HUES48 (cell line): ENCODE data around the gene PCBP4.

ENCODE experiments used
- H3K27ac ChIP-seq: one replicate; pipeline ENCODE4 v1.7.0; 2013; ENCODE audit warnings: low read depth, low read length, inconsistent platforms
- H3K27me3 ChIP-seq: 2 replicates; pipeline ENCODE4 v1.6.1; 2013; ENCODE audit warnings: mild to moderate bottlenecking, low read length; ENCODE audit not compliant: control insufficient read depth, insufficient read depth
- H3K36me3 ChIP-seq: 2 replicates; pipeline ENCODE4 v1.6.1; 2013; ENCODE audit warnings: low read length; ENCODE audit not compliant: control insufficient read depth, insufficient read depth
- H3K4me1 ChIP-seq: 2 replicates; pipeline ENCODE4 v1.6.1; 2013; ENCODE audit warnings: mild to moderate bottlenecking, low read length; ENCODE audit not compliant: control insufficient read depth, insufficient read depth
- H3K4me3 ChIP-seq: 2 replicates; pipeline ENCODE4 v1.5.1; 2013; ENCODE audit warnings: mild to moderate bottlenecking, low read depth, low read length
- H3K9ac ChIP-seq: 2 replicates; pipeline ENCODE4 v1.6.1; 2013; ENCODE audit warnings: mild to moderate bottlenecking, low read depth, low read length, moderate library complexity
- H3K9me3 ChIP-seq: 2 replicates; pipeline ENCODE4 v1.6.1; 2013; ENCODE audit warnings: low read length; ENCODE audit not compliant: control insufficient read depth, insufficient read depth

PCBP4 gene

GRCh38 chr3:51970606-51971300, 3.5 kb upstream of the PCBP4 start:
- Histone ChIP-seq H3K4me1 (peaks cover 36% of the 10 kb centered on the region), H3K9me3 (no peaks in the 10 kb centered on the region), H3K27ac (no peak overlapping the region), H3K27me3 (peaks cover 19% of the 10 kb centered on the region), H3K9ac (no peak overlapping the region), H3K36me3 (no peaks in the 10 kb centered on the region), H3K4me3 (no peak overlapping the region)

- Histone ChIP-seq H3K4me3 (no peak overlapping the region), H3K27me3 (peaks cover 20% of the 10 kb centered on the region), H3K4me1 (peaks cover 30% of the 10 kb centered on the region), H3K27ac (no peak overlapping the region), H3K9ac (no peak overlapping the region), H3K36me3 (no peaks in the 10 kb centered on the region), H3K9me3 (no peaks in the 10 kb centered on the region)
Measured at GRCh38 chr3:51969841-51970240, 2.6 kb upstream of the PCBP4 start.

- Histone ChIP-seq H3K4me1 (peaks cover 28% of the 10 kb centered on the region), H3K9ac (0 out of 2 replicates have a peak overlapping the region, but pooled peaks have one; percentile 29), H3K36me3 (no peaks in the 10 kb centered on the region), H3K9me3 (no peaks in the 10 kb centered on the region), H3K27ac (peak overlapping the region; percentile 86), H3K4me3 (peak overlapping the region; percentile 68), H3K27me3 (peaks cover 13% of the 10 kb centered on the region)
Measured at GRCh38 chr3:51968883-51969678, 1.8 kb upstream of the PCBP4 start.

GRCh38 chr3:51968170-51968775, 1.0 kb upstream of the PCBP4 start:
- Histone ChIP-seq H3K4me3 (peak overlapping the region; percentile 68), H3K27me3 (peaks cover 12% of the 10 kb centered on the region), H3K27ac (peak overlapping the region; percentile 86), H3K9me3 (no peaks in the 10 kb centered on the region), H3K4me1 (peaks cover 31% of the 10 kb centered on the region), H3K9ac (peak overlapping the region; percentile 86), H3K36me3 (no peaks in the 10 kb centered on the region)

- H3K27ac ChIP-seq: peak overlapping the region; percentile 47
- no peaks in the 10 kb centered on the region for H3K9me3 ChIP-seq
- peaks cover 16% of the 10 kb centered on the region for H3K27me3 ChIP-seq
- peak overlapping the region; percentile 62 for H3K4me3 ChIP-seq
- no peak overlapping the region for H3K9ac ChIP-seq
- H3K36me3 ChIP-seq: no peaks in the 10 kb centered on the region
- H3K4me1 ChIP-seq: peaks cover 31% of the 10 kb centered on the region
Measured at GRCh38 chr3:51966922-51967383, 301 bp downstream of the PCBP4 start.

- H3K4me3 ChIP-seq: peak overlapping the region; percentile 62; the same call in 1 of the 2 replicates
- H3K9ac ChIP-seq: no peak overlapping the region
- no peak overlapping the region for H3K27ac ChIP-seq
- H3K4me1 ChIP-seq: peaks cover 31% of the 10 kb centered on the region
- peaks cover 17% of the 10 kb centered on the region for H3K27me3 ChIP-seq
- H3K9me3 ChIP-seq: no peaks in the 10 kb centered on the region
- no peaks in the 10 kb centered on the region for H3K36me3 ChIP-seq
Measured at GRCh38 chr3:51966486-51966885, 768 bp downstream of the PCBP4 start.

GRCh38 chr3:51966016-51966415, 1.2 kb downstream of the PCBP4 start:
- no peak overlapping the region for H3K4me3 ChIP-seq
- no peaks in the 10 kb centered on the region for H3K9me3 ChIP-seq
- peaks cover 17% of the 10 kb centered on the region for H3K27me3 ChIP-seq
- no peak overlapping the region for H3K9ac ChIP-seq
- no peaks in the 10 kb centered on the region for H3K36me3 ChIP-seq
- no peak overlapping the region for H3K27ac ChIP-seq
- peaks cover 31% of the 10 kb centered on the region for H3K4me1 ChIP-seq

- no peak overlapping the region for H3K9ac ChIP-seq
- no peak overlapping the region for H3K27ac ChIP-seq
- H3K9me3 ChIP-seq: no peaks in the 10 kb centered on the region
- no peak overlapping the region for H3K4me3 ChIP-seq
- H3K36me3 ChIP-seq: no peaks in the 10 kb centered on the region
- peaks cover 17% of the 10 kb centered on the region for H3K27me3 ChIP-seq
- peaks cover 29% of the 10 kb centered on the region for H3K4me1 ChIP-seq
Measured at GRCh38 chr3:51964521-51964920, 2.7 kb downstream of the PCBP4 start.

GRCh38 chr3:51963951-51964451, 3.3 kb downstream of the PCBP4 start:
- Histone ChIP-seq H3K9ac (no peak overlapping the region), H3K27me3 (peaks cover 17% of the 10 kb centered on the region), H3K9me3 (no peaks in the 10 kb centered on the region), H3K4me1 (peaks cover 23% of the 10 kb centered on the region), H3K36me3 (no peaks in the 10 kb centered on the region), H3K4me3 (no peak overlapping the region), H3K27ac (no peak overlapping the region)

- no peak overlapping the region for H3K9ac ChIP-seq
- no peak overlapping the region for H3K4me3 ChIP-seq
- no peak overlapping the region for H3K27ac ChIP-seq
- H3K36me3 ChIP-seq: no peaks in the 10 kb centered on the region
- H3K9me3 ChIP-seq: no peaks in the 10 kb centered on the region
- peaks cover 17% of the 10 kb centered on the region for H3K27me3 ChIP-seq
- H3K4me1 ChIP-seq: peaks cover 16% of the 10 kb centered on the region
Measured at GRCh38 chr3:51962854-51963530, 4.3 kb downstream of the PCBP4 start.
